IMR-90 (cell line): Measurements from ENCODE around the gene SVIL. TPM values are rescaled to one million over a fixed set of nuclear protein-coding genes. Genes with fewer than 3 reads are reported as not detected.
A peak's percentile ranks its signal among the peaks of the same experiment; 100 is the strongest.

Experiments used
- ATAC-seq: fragments of 200-7000 bp; cut with Tn5 transposase; 2 replicates; pipeline ENCODE4 v1.9.1; 2020; ENCODE audit warnings: low read depth, mild to moderate bottlenecking, moderate library complexity
- BruUV-seq: library from RNA; stranded (reverse); fragments of 400-500 nt; replicated peaks from 2 replicates; lab custom pipeline; 2021; lab: Mats Ljungman, UMichigan
- CTCF ChIA-PET: fragments of 300-600 bp; formaldehyde crosslinking; extraction: SDS; loops from one replicate; lab custom pipeline; 2021; ENCODE audit warnings: antibody characterized with exemption; lab: Yijun Ruan, JAX
- POLR2A ChIA-PET: fragments of 300-600 bp; sonication (Branson Sonifier 250); formaldehyde crosslinking; loops from one replicate; lab custom pipeline; 2022; ENCODE audit warnings: antibody characterized with exemption; ENCODE audit not compliant: unreplicated experiment; lab: Charles Lee
- DNase-seq: peaks from one replicate; pipeline ENCODE4 v3.0.0; 2013
- H2AFZ ChIP-seq: replicated peaks from 2 replicates; pipeline ENCODE3; 2013; ENCODE audit warnings: low read length, mild to moderate bottlenecking; ENCODE audit not compliant: poor library complexity
- H2AK5ac ChIP-seq: 2 replicates; pipeline ENCODE4 v1.6.1; 2013; ENCODE audit warnings: low read depth, low read length, inconsistent platforms
- H2AK9ac ChIP-seq: replicated peaks from 2 replicates; pipeline ENCODE3; 2013; ENCODE audit warnings: mild to moderate bottlenecking, low read depth, low read length, moderate library complexity; ENCODE audit not compliant: poor library complexity
- H2BK120ac ChIP-seq: 2 replicates; pipeline ENCODE4 v1.6.1; 2013; ENCODE audit warnings: low read depth, low read length, inconsistent platforms
- H2BK15ac ChIP-seq: 3 replicates; pipeline ENCODE4 v1.6.1; 2013; ENCODE audit warnings: low read depth, low read length, inconsistent platforms
- H2BK20ac ChIP-seq: 2 replicates; pipeline ENCODE4 v1.6.1; 2013; ENCODE audit warnings: low read depth, mild to moderate bottlenecking, inconsistent platforms, low read length, moderate library complexity
- H2BK5ac ChIP-seq: 2 replicates; pipeline ENCODE4 v1.6.1; 2013; ENCODE audit warnings: mild to moderate bottlenecking, low read depth, low read length, inconsistent platforms; ENCODE audit not compliant: poor library complexity, severe bottlenecking
- H3K14ac ChIP-seq: replicated peaks from 2 replicates; pipeline ENCODE4 v1.6.1; 2013; ENCODE audit warnings: low read depth, low read length, inconsistent platforms
- H3K18ac ChIP-seq: 2 replicates; pipeline ENCODE4 v1.6.1; 2013; ENCODE audit warnings: low read depth, low read length, control low read depth
- H3K23ac ChIP-seq: 2 replicates; pipeline ENCODE4 v1.6.1; 2013; ENCODE audit warnings: low read depth, low read length, inconsistent platforms
- H3K27ac ChIP-seq: 2 replicates; pipeline ENCODE4 v1.5.1; 2013; ENCODE audit warnings: mild to moderate bottlenecking, control low read depth, low read length; ENCODE audit not compliant: insufficient read depth
- H3K27me3 ChIP-seq: 2 replicates; pipeline ENCODE4 v1.6.1; 2013; ENCODE audit warnings: low read length; ENCODE audit not compliant: control insufficient read depth, insufficient read depth
- H3K36me3 ChIP-seq: 2 replicates; pipeline ENCODE4 v1.6.1; 2013; ENCODE audit warnings: low read length, mixed read lengths; ENCODE audit not compliant: control insufficient read depth, insufficient read depth
- H3K4ac ChIP-seq: 2 replicates; pipeline ENCODE4 v1.6.1; 2013; ENCODE audit warnings: low read depth, low read length, inconsistent platforms
- H3K4me1 ChIP-seq: 2 replicates; pipeline ENCODE4 v1.6.1; 2013; ENCODE audit warnings: low read length, mixed read lengths; ENCODE audit not compliant: control insufficient read depth, insufficient read depth
- H3K4me2 ChIP-seq: 2 replicates; pipeline ENCODE4 v1.6.1; 2013; ENCODE audit warnings: low read depth, mild to moderate bottlenecking, control low read depth, low read length, moderate library complexity
- H3K4me3 ChIP-seq: 2 replicates; pipeline ENCODE4 v1.5.1; 2013; ENCODE audit warnings: low read depth, mild to moderate bottlenecking, control low read depth, low read length, moderate library complexity; ENCODE audit not compliant: insufficient read depth
- H3K56ac ChIP-seq: 2 replicates; pipeline ENCODE4 v1.6.1; 2013; ENCODE audit warnings: low read length, inconsistent platforms; ENCODE audit not compliant: insufficient read depth; ENCODE audit errors: extremely low read depth
- H3K79me1 ChIP-seq, 2 experiments: 2 replicates each; pipeline ENCODE4 v1.6.1; 2013; ENCODE audit warnings: low read length in 2 of 2, inconsistent platforms in 1 of 2, low read depth in 1 of 2
- H3K9ac ChIP-seq: 2 replicates; pipeline ENCODE4 v1.6.1; 2013; ENCODE audit warnings: low read depth, low read length, control low read depth
- H3K9me1 ChIP-seq: 2 replicates; pipeline ENCODE4 v1.6.1; 2013; ENCODE audit warnings: low read length, inconsistent platforms; ENCODE audit not compliant: insufficient read depth
- H3K9me3 ChIP-seq: 2 replicates; pipeline ENCODE4 v1.6.1; 2013; ENCODE audit warnings: low read length; ENCODE audit not compliant: control insufficient read depth, insufficient read depth
- H4K20me1 ChIP-seq: 2 replicates; pipeline ENCODE4 v1.6.1; 2013; ENCODE audit warnings: low read length, inconsistent platforms; ENCODE audit not compliant: insufficient read depth
- H4K5ac ChIP-seq: 2 replicates; pipeline ENCODE4 v1.6.1; 2013; ENCODE audit warnings: mild to moderate bottlenecking, low read depth, low read length, control low read depth
- H4K8ac ChIP-seq, 2 experiments: 2 replicates each; pipeline ENCODE4 v1.6.1; 2013; ENCODE audit warnings: low read depth in 2 of 2, low read length in 2 of 2, control low read depth in 1 of 2, inconsistent platforms in 1 of 2
- H4K91ac ChIP-seq: 2 replicates; pipeline ENCODE4 v1.6.1; 2013; ENCODE audit warnings: low read depth, low read length, inconsistent platforms; ENCODE audit not compliant: insufficient read depth
- BHLHE40 ChIP-seq: fragments of 150-350 bp; IDR thresholded peaks from 2 replicates; pipeline ENCODE4 v1.6.1; 2016; ENCODE audit warnings: mild to moderate bottlenecking, low read depth, low read length
- CEBPB ChIP-seq: IDR thresholded peaks from 2 replicates; pipeline ENCODE4 v1.6.1; 2012; ENCODE audit warnings: low read depth, low read length, improper control_type of control experiment
- CHD1 ChIP-seq: IDR thresholded peaks from 2 replicates; pipeline ENCODE4 v1.6.1; 2012; ENCODE audit warnings: low read depth, low read length, improper control_type of control experiment
- CTCF ChIP-seq: conservative IDR thresholded peaks from 2 replicates; pipeline ENCODE4 v1.5.1; 2012; ENCODE audit warnings: mild to moderate bottlenecking, low read depth, low read length, improper control_type of control experiment
- ELK1 ChIP-seq: fragments of 150-350 bp; IDR thresholded peaks from 2 replicates; pipeline ENCODE4 v1.6.1; 2016; ENCODE audit warnings: low read depth, mild to moderate bottlenecking, low read length, moderate library complexity, borderline replicate concordance
- FOS ChIP-seq: fragments of 150-350 bp; IDR thresholded peaks from 2 replicates; pipeline ENCODE4 v1.6.1; 2016; ENCODE audit warnings: low read depth, low read length
- MAFK ChIP-seq: IDR thresholded peaks from 2 replicates; pipeline ENCODE4 v1.6.1; 2012; ENCODE audit warnings: low read depth, low read length, improper control_type of control experiment
- MAZ ChIP-seq: IDR thresholded peaks from 2 replicates; pipeline ENCODE4 v1.6.1; 2012; ENCODE audit warnings: low read depth, mild to moderate bottlenecking, low read length, improper control_type of control experiment, moderate library complexity, borderline replicate concordance
- MXI1 ChIP-seq: IDR thresholded peaks from 2 replicates; pipeline ENCODE4 v1.6.1; 2012; ENCODE audit warnings: low read depth, mild to moderate bottlenecking, low read length, moderate library complexity, borderline replicate concordance
- NFE2L2 ChIP-seq: fragments of 150-350 bp; IDR thresholded peaks from 2 replicates; pipeline ENCODE4 v1.6.1; 2016; ENCODE audit warnings: low read depth, mild to moderate bottlenecking, low read length
- RAD21 ChIP-seq: IDR thresholded peaks from 2 replicates; pipeline ENCODE4 v1.6.1; 2012; ENCODE audit warnings: low read length, improper control_type of control experiment
- RCOR1 ChIP-seq: IDR thresholded peaks from 2 replicates; pipeline ENCODE4 v1.6.1; 2012; ENCODE audit warnings: mild to moderate bottlenecking, low read length, improper control_type of control experiment; ENCODE audit not compliant: insufficient replicate concordance
- RFX5 ChIP-seq: IDR thresholded peaks from 2 replicates; pipeline ENCODE4 v1.8.0; 2012; ENCODE audit warnings: low read depth, mild to moderate bottlenecking, low read length, moderate library complexity
- SMC3 ChIP-seq: fragments of 150-350 bp; IDR thresholded peaks from 2 replicates; pipeline ENCODE4 v1.6.1; 2016; ENCODE audit warnings: low read depth, mild to moderate bottlenecking, antibody characterized with exemption, low read length, moderate library complexity
- USF2 ChIP-seq: fragments of 150-350 bp; IDR thresholded peaks from 2 replicates; pipeline ENCODE4 v1.6.1; 2017; ENCODE audit warnings: mild to moderate bottlenecking, antibody characterized with exemption, low read length, low read depth
- WGBS, 2 experiments: methylation state at CpG; one replicate each; pipeline versions ENCODE4 v1.1.5 to v1.1.7; 2013; ENCODE audit warnings: missing lambda C conversion rate in 2 of 2; ENCODE audit not compliant: insufficient read length in 1 of 2; ENCODE audit errors: extremely low coverage in 2 of 2; 5-methylcytosine and 5-hydroxymethylcytosine counted together
- dilution Hi-C: fragments of 300-500 bp; cut with HindIII; formaldehyde crosslinking; loops from one replicate; pipeline ENCODE4 v1.14.3; 2018; ENCODE audit warnings: low sequenced_read_pairs; ENCODE audit not compliant: unreplicated experiment
- in situ Hi-C: fragments of 300-500 bp; cut with MboI; formaldehyde crosslinking; loops from 3 replicates; pipeline ENCODE4 v1.14.3; 2019; ENCODE audit warnings: low sequenced_read_pairs, inconsistent platforms, mixed read lengths
- intact Hi-C: fragments of 100-400 bp; cut with micrococcal nuclease; formaldehyde crosslinking; loops from 2 replicates; pipeline ENCODE4 v1.10.0; 2022
- polyA plus RNA-seq, 3 experiments: library from polyadenylated mRNA; depleted of rRNA; stranded (reverse); fragments of >200 nt; gene quantifications; 2 replicates each; pipeline ENCODE4 v1.2.3, GENCODE V29; 2012; ENCODE audit warnings: low replicate concordance in 1 of 3
- total RNA-seq: library from RNA; depleted of rRNA; stranded (reverse); fragments of >200 nt; gene quantifications from 2 replicates; pipeline ENCODE4 v1.2.3, GENCODE V29; 2012

Gene SVIL
- total and polyA plus RNA-seq, 2 of the 4 experiments (the other 2 are of a cell fraction) = 11.5 to 11.6 TPM

- H4K5ac ChIP-seq = no peak overlapping the region
- DNase-seq = no peak
- H2BK5ac ChIP-seq = no peak overlapping the region
- peaks cover 2% of the 10 kb centered on the region; the same call in 1 of the 2 replicates for H3K9me3 ChIP-seq
- no peak overlapping the region for H3K4me3 ChIP-seq
- H3K27me3 ChIP-seq = no peaks in the 10 kb centered on the region
- ATAC-seq = no peak
- no peak overlapping the region for H2AK9ac ChIP-seq
- H3K9ac ChIP-seq = no peak overlapping the region
- 0 out of 2 replicates have a peak overlapping the region, but pooled peaks have one; percentile 30 for H3K14ac ChIP-seq
- peak overlapping the region; percentile 81 for H2BK15ac ChIP-seq
- H4K8ac ChIP-seq = no peak overlapping the region
- H3K36me3 ChIP-seq = peaks cover 15% of the 10 kb centered on the region
- peaks cover 7% of the 10 kb centered on the region for H3K4me1 ChIP-seq
- peaks cover 14 to 60% of the 10 kb centered on the region in 2 experiments for H3K79me1 ChIP-seq
- peak overlapping the region; percentile 47; the same call in 1 of the 2 replicates for H2BK20ac ChIP-seq
- H4K91ac ChIP-seq = peak overlapping the region; percentile 8; the same call in 1 of the 2 replicates
- POLR2A ChIA-PET = no interaction called here
- in situ Hi-C loops = no loop called here
- peaks cover 20% of the 10 kb centered on the region for H3K9me1 ChIP-seq
- no peak overlapping the region for H3K56ac ChIP-seq
- dilution Hi-C loops = no loop called here
- peaks cover 22% of the 10 kb centered on the region; the same call in 1 of the 2 replicates for H4K20me1 ChIP-seq
- intact Hi-C loops = no loop called here
- H3K4me2 ChIP-seq = no peak overlapping the region
- H3K18ac ChIP-seq = peak overlapping the region; percentile 24; the same call in 1 of the 2 replicates
- CTCF ChIA-PET = no interaction called here
- BruUV-seq = no TSS peak
- 88% methylated on average over 4 of the region's 9 CpGs; no CpG with 5 or more reads in 1 of the 2 experiments for WGBS, 2 experiments
- H2AFZ ChIP-seq = no peak overlapping the region
- H3K4ac ChIP-seq = peak overlapping the region; percentile 23
- no peak overlapping the region for H3K27ac ChIP-seq
- 0 out of 2 replicates have a peak overlapping the region, but pooled peaks have one; percentile 25 for H3K23ac ChIP-seq
- peak overlapping the region; percentile 27; the same call in 1 of the 2 replicates for H2AK5ac ChIP-seq
- peak overlapping the region; percentile 33; the same call in 1 of the 2 replicates for H2BK120ac ChIP-seq
- TF ChIP-seq ELK1 = no peak
- TF ChIP-seq MAFK = no peak
- no peak for TF ChIP-seq RFX5
- no peak for TF ChIP-seq NFE2L2
- no peak for TF ChIP-seq MXI1
- TF ChIP-seq RAD21 = no peak
- no peak for TF ChIP-seq CHD1
- TF ChIP-seq SMC3 = no peak
- TF ChIP-seq CEBPB = no peak
- TF ChIP-seq CTCF = no peak
- TF ChIP-seq RCOR1 = no peak
- TF ChIP-seq FOS = no peak
- TF ChIP-seq BHLHE40 = no peak
- TF ChIP-seq USF2 = no peak
- no peak for TF ChIP-seq MAZ
These were observed 23.0 kb upstream of the SVIL start for GRCh38 chr10:29657719-29658274.
